ENCODE results near the gene EQTN.
A peak's percentile ranks its signal among the peaks of the same experiment; 100 is the strongest.

The EQTN gene

GRCh38 chr9:27278374-27278773 is 18.6 kb downstream of the EQTN start:
- TF ChIP-seq FOXK2 (IDR thresholded peaks at IDR 0.05) = no peak
- no peak for TF ChIP-seq LEF1 (IDR thresholded peaks at IDR 0.05; ENCODE audit: borderline replicate concordance)
- no peak for TF ChIP-seq ELF4 (IDR thresholded peaks at IDR 0.05)
- no peak for TF ChIP-seq SP1 (IDR thresholded peaks at IDR 0.05)
- TF ChIP-seq BHLHE40 (IDR thresholded peaks at IDR 0.05; ENCODE audit: borderline replicate concordance) = no peak
- no peak for TF ChIP-seq ARNT (IDR thresholded peaks at IDR 0.05)
- TF ChIP-seq L3MBTL2 (conservative IDR thresholded peaks at IDR 0.05) = no peak
- TF ChIP-seq SUZ12 (IDR thresholded peaks at IDR 0.05) = no peak
- no peak for TF ChIP-seq NFRKB (IDR thresholded peaks at IDR 0.05)
- no peak for TF ChIP-seq CTBP1 (IDR thresholded peaks at IDR 0.05; ENCODE audit: borderline replicate concordance)
- no peak for TF ChIP-seq HDGF (IDR thresholded peaks at IDR 0.05; ENCODE audit: borderline replicate concordance)
- no peak for TF ChIP-seq FOXA1 (IDR thresholded peaks at IDR 0.05)
- TF ChIP-seq TARDBP (IDR thresholded peaks at IDR 0.05) = no peak
- TF ChIP-seq ZNF384 (IDR thresholded peaks at IDR 0.05) = no peak
- TF ChIP-seq FOXM1 (IDR thresholded peaks at IDR 0.05; ENCODE audit: borderline replicate concordance) = no peak
- TF ChIP-seq PKNOX1 (IDR thresholded peaks at IDR 0.05) = no peak
- ChIA-PET CTCF (no interaction called here), POLR2A (no interaction called here)
- DNase-seq (ENCODE audit: extremely low spot score) = no peak

GRCh38 chr9:27276193-27277030 is 20.5 kb downstream of the EQTN start:
- TF ChIP-seq HDGF (IDR thresholded peaks at IDR 0.05; ENCODE audit: borderline replicate concordance) = no peak
- TF ChIP-seq TARDBP (IDR thresholded peaks at IDR 0.05) = no peak
- TF ChIP-seq FOXM1 (IDR thresholded peaks at IDR 0.05; ENCODE audit: borderline replicate concordance) = no peak
- ChIA-PET CTCF (interaction anchor here (0.7 kb wide), 1 partner anchor 253 kb away, joined by 3 read pairs; no protein-coding TSS in a partner anchor), POLR2A (no interaction called here)
- DNase-seq (ENCODE audit: extremely low spot score) = peak; percentile 56

- TF ChIP-seq FOXM1 (IDR thresholded peaks at IDR 0.05; ENCODE audit: borderline replicate concordance) (no peak), CTBP1 (IDR thresholded peaks at IDR 0.05; ENCODE audit: borderline replicate concordance) (no peak), HDGF (IDR thresholded peaks at IDR 0.05; ENCODE audit: borderline replicate concordance) (no peak), BHLHE40 (IDR thresholded peaks at IDR 0.05; ENCODE audit: borderline replicate concordance) (no peak), ARNT (IDR thresholded peaks at IDR 0.05) (no peak), SUZ12 (IDR thresholded peaks at IDR 0.05) (no peak), FOXA1 (IDR thresholded peaks at IDR 0.05) (no peak), TARDBP (IDR thresholded peaks at IDR 0.05) (no peak), NFRKB (IDR thresholded peaks at IDR 0.05) (no peak), L3MBTL2 (conservative IDR thresholded peaks at IDR 0.05) (no peak), SP1 (IDR thresholded peaks at IDR 0.05) (no peak)
- POLR2A ChIA-PET = no interaction called here
- DNase-seq (ENCODE audit: extremely low spot score) = no peak
- CTCF ChIA-PET = no interaction called here
Observed at GRCh38 chr9:27273186-27273585, 23.8 kb downstream of the EQTN start.

- POLR2A ChIA-PET = no interaction called here
- CTCF ChIA-PET = no interaction called here
- TF ChIP-seq ARNT (IDR thresholded peaks at IDR 0.05) (no peak), TARDBP (IDR thresholded peaks at IDR 0.05) (no peak), ZNF384 (IDR thresholded peaks at IDR 0.05) (no peak), LEF1 (IDR thresholded peaks at IDR 0.05; ENCODE audit: borderline replicate concordance) (no peak), CTBP1 (IDR thresholded peaks at IDR 0.05; ENCODE audit: borderline replicate concordance) (no peak), HDGF (IDR thresholded peaks at IDR 0.05; ENCODE audit: borderline replicate concordance) (no peak), L3MBTL2 (conservative IDR thresholded peaks at IDR 0.05) (no peak), FOXK2 (IDR thresholded peaks at IDR 0.05) (no peak), SP1 (IDR thresholded peaks at IDR 0.05) (no peak), NFRKB (IDR thresholded peaks at IDR 0.05) (no peak), PKNOX1 (IDR thresholded peaks at IDR 0.05) (no peak), SUZ12 (IDR thresholded peaks at IDR 0.05) (no peak), ELF4 (IDR thresholded peaks at IDR 0.05) (no peak), FOXA1 (IDR thresholded peaks at IDR 0.05) (no peak)
- no peak for DNase-seq (ENCODE audit: extremely low spot score)
Observed at GRCh38 chr9:27272103-27272502, 24.8 kb downstream of the EQTN start.

GRCh38 chr9:27261517-27262211 is 35.3 kb downstream of the EQTN start:
- POLR2A ChIA-PET = no interaction called here

More at GRCh38 chr9:27261517-27262211, 35.3 kb downstream of the EQTN start:
- CTCF ChIA-PET = no interaction called here
- no peak for TF ChIP-seq SP1 (IDR thresholded peaks at IDR 0.05)
- no peak for TF ChIP-seq LEF1 (IDR thresholded peaks at IDR 0.05; ENCODE audit: borderline replicate concordance)
- TF ChIP-seq TARDBP (IDR thresholded peaks at IDR 0.05) = no peak
- TF ChIP-seq BHLHE40 (IDR thresholded peaks at IDR 0.05; ENCODE audit: borderline replicate concordance) = no peak
- no peak for TF ChIP-seq ARNT (IDR thresholded peaks at IDR 0.05)
- no peak for TF ChIP-seq ELF4 (IDR thresholded peaks at IDR 0.05)
- TF ChIP-seq CTBP1 (IDR thresholded peaks at IDR 0.05; ENCODE audit: borderline replicate concordance) = no peak
- no peak for TF ChIP-seq SUZ12 (IDR thresholded peaks at IDR 0.05)
- no peak for TF ChIP-seq HDGF (IDR thresholded peaks at IDR 0.05; ENCODE audit: borderline replicate concordance)
- no peak for TF ChIP-seq FOXM1 (IDR thresholded peaks at IDR 0.05; ENCODE audit: borderline replicate concordance)
- TF ChIP-seq NFRKB (IDR thresholded peaks at IDR 0.05) = no peak
- TF ChIP-seq FOXK2 (IDR thresholded peaks at IDR 0.05) = no peak
- no peak for TF ChIP-seq FOXA1 (IDR thresholded peaks at IDR 0.05)
- TF ChIP-seq PKNOX1 (IDR thresholded peaks at IDR 0.05) = no peak
- no peak for TF ChIP-seq ZNF384 (IDR thresholded peaks at IDR 0.05)
- no peak for TF ChIP-seq L3MBTL2 (conservative IDR thresholded peaks at IDR 0.05)
- no peak for DNase-seq (ENCODE audit: extremely low spot score)

Measured in HEK293T (cell line).